K562 (cell line): ENCODE data around the gene NTM.

Source experiments
- ATF1 ChIP-seq, 2 experiments: fragments of 450-650 bp in 1 of 2; IDR thresholded peaks; 2 replicates each; pipeline ENCODE4 v1.6.1; 2016; ENCODE audit warnings: missing compliant biosample characterization in 1 of 2, missing genetic modification characterization in 1 of 2
- BHLHE40 ChIP-seq: IDR thresholded peaks from 2 replicates; pipeline ENCODE4 v1.6.1; 2011; ENCODE audit warnings: low read length, improper control_type of control experiment
- ZNF354B ChIP-seq: fragments of 250-450 bp; sonication (Bioruptor Pico); IDR thresholded peaks from 2 replicates; pipeline ENCODE4 v1.4.0; 2020
- TF ChIP-seq, protein P1 (sequence below): fragments of 250-450 bp; sonication (Bioruptor Pico); IDR thresholded peaks from 2 replicates; pipeline ENCODE4 v1.8.0; 2021; ENCODE audit warnings: mild to moderate bottlenecking, moderate library complexity
- TF ChIP-seq, protein P2 (sequence below): sonication (generic); formaldehyde crosslinking; IDR thresholded peaks from 2 replicates; pipeline ENCODE4 v1.8.0; 2022; ENCODE audit warnings: mild to moderate bottlenecking, missing genetic modification reagents

DNA sequence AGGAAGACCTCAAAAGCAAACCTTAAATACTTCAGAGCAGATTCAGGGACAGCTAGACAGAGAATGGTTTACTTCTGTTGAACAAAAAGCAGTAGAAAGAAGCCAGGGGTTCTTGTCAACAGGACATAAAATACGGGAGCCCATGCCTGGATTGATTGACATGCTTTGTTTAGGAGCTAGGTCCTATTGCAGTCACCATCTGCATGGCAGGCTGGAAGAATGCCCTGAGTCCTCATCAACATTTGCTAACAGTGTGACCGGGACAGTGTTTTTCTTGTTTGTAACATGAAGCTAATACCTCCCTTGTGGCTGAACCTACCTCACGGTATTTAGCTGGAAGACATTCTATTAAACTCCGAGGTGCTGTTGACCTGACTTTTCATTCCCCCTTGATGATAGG is 225.4 kb downstream of the NTM start:
- TF ChIP-seq BHLHE40 (no peak), ATF1 (CRISPR knock-in tag; IDR thresholded peaks at IDR 0.05) (no peak), ATF1 (tag; IDR thresholded peaks at IDR 0.05) (no peak), ZNF354B (CRISPR knock-in tag) (no peak)
- TF ChIP-seq, protein P1, sequence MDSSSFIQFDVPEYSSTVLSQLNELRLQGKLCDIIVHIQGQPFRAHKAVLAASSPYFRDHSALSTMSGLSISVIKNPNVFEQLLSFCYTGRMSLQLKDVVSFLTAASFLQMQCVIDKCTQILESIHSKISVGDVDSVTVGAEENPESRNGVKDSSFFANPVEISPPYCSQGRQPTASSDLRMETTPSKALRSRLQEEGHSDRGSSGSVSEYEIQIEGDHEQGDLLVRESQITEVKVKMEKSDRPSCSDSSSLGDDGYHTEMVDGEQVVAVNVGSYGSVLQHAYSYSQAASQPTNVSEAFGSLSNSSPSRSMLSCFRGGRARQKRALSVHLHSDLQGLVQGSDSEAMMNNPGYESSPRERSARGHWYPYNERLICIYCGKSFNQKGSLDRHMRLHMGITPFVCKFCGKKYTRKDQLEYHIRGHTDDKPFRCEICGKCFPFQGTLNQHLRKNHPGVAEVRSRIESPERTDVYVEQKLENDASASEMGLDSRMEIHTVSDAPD: no peak
- TF ChIP-seq, protein P2, sequence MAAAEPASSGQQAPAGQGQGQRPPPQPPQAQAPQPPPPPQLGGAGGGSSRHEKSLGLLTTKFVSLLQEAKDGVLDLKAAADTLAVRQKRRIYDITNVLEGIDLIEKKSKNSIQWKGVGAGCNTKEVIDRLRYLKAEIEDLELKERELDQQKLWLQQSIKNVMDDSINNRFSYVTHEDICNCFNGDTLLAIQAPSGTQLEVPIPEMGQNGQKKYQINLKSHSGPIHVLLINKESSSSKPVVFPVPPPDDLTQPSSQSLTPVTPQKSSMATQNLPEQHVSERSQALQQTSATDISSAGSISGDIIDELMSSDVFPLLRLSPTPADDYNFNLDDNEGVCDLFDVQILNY: no peak
